PC-3 (cell line): ENCODE measurements around the gene CCDC167. TPM values are rescaled to one million over a fixed set of nuclear protein-coding genes. Genes with fewer than 3 reads are reported as not detected.

Experiments
- ATAC-seq: fragments of 200-7000 bp; cut with Tn5 transposase; 2 replicates; pipeline ENCODE4 v1.9.1; 2020; ENCODE audit warnings: mild to moderate bottlenecking, moderate library complexity
- BruUV-seq: library from RNA; stranded (reverse); fragments of 400-500 nt; replicated peaks from 2 replicates; lab custom pipeline; 2021; lab: Mats Ljungman, UMichigan
- CTCF ChIA-PET: fragments of 300-600 bp; sonication (Branson Sonifier 250); formaldehyde crosslinking; loops from one replicate; lab custom pipeline; 2022; ENCODE audit warnings: antibody characterized with exemption; lab: Charles Lee
- POLR2A ChIA-PET: fragments of 300-600 bp; sonication (Branson Sonifier 250); formaldehyde crosslinking; loops from one replicate; lab custom pipeline; 2022; ENCODE audit warnings: antibody characterized with exemption; ENCODE audit not compliant: unreplicated experiment; lab: Charles Lee
- DNase-seq: peaks from one replicate; pipeline ENCODE4 v3.0.0-alpha.2; 2015
- H2AFZ ChIP-seq: fragments of 300-600 bp; sonication (generic); 2 replicates; pipeline ENCODE4 v1.6.0; 2016; ENCODE audit warnings: antibody characterized with exemption, low read length
- H3F3A ChIP-seq: fragments of 300-600 bp; sonication (generic); one replicate; pipeline ENCODE4 v1.6.0; 2017; ENCODE audit warnings: antibody characterized with exemption, low read length, control low read depth, mild to moderate bottlenecking; ENCODE audit not compliant: unreplicated experiment
- H3K27ac ChIP-seq: fragments of 300-600 bp; sonication (generic); 2 replicates; pipeline ENCODE4 v1.5.1; 2016; ENCODE audit warnings: mild to moderate bottlenecking, low read length
- H3K27me3 ChIP-seq: fragments of 300-600 bp; sonication (generic); 2 replicates; pipeline ENCODE4 v1.6.1; 2016; ENCODE audit warnings: low read length, mixed read lengths
- H3K36me3 ChIP-seq: fragments of 300-600 bp; sonication (generic); 2 replicates; pipeline ENCODE4 v1.6.1; 2016; ENCODE audit warnings: low read depth, mixed run types, low read length, mixed read lengths
- H3K4me1 ChIP-seq: fragments of 300-600 bp; sonication (generic); 2 replicates; pipeline ENCODE4 v1.5.1; 2016; ENCODE audit warnings: low read length; ENCODE audit not compliant: insufficient read depth
- H3K4me2 ChIP-seq: fragments of 300-600 bp; sonication (generic); 2 replicates; pipeline ENCODE4 v1.6.0; 2016; ENCODE audit warnings: low read length
- H3K4me3 ChIP-seq: fragments of 300-600 bp; sonication (generic); 2 replicates; pipeline ENCODE4 v1.5.1; 2016; ENCODE audit warnings: mild to moderate bottlenecking, low read length, mixed read lengths
- H3K79me2 ChIP-seq: fragments of 300-600 bp; sonication (generic); 2 replicates; pipeline ENCODE4 v1.6.1; 2017; ENCODE audit warnings: low read length, mixed read lengths
- H3K9ac ChIP-seq: fragments of 300-600 bp; sonication (generic); 2 replicates; pipeline ENCODE4 v1.6.0; 2016; ENCODE audit warnings: mild to moderate bottlenecking, low read length
- H3K9me2 ChIP-seq: fragments of 300-600 bp; sonication (generic); replicated peaks from 2 replicates; pipeline ENCODE4 v1.6.1; 2016; ENCODE audit warnings: mixed run types, low read length, mixed read lengths
- H3K9me3 ChIP-seq: fragments of 300-600 bp; sonication (generic); 2 replicates; pipeline ENCODE4 v1.6.1; 2016; ENCODE audit warnings: low read length, mixed read lengths
- H4K20me1 ChIP-seq: fragments of 300-600 bp; sonication (generic); 2 replicates; pipeline ENCODE4 v1.6.1; 2016; ENCODE audit warnings: low read length, mixed read lengths
- CTCF ChIP-seq: fragments of 300-600 bp; sonication (generic); conservative IDR thresholded peaks from 2 replicates; pipeline ENCODE4 v1.5.1; 2017; ENCODE audit warnings: antibody characterized with exemption, low read depth, mild to moderate bottlenecking, low read length
- EZH2 ChIP-seq: fragments of 300-600 bp; sonication (generic); IDR thresholded peaks from one replicate; pipeline ENCODE4 v1.6.1; 2017; ENCODE audit warnings: antibody characterized with exemption, mild to moderate bottlenecking, low read length; ENCODE audit not compliant: unreplicated experiment
- EZH2phosphoT487 ChIP-seq: fragments of 300-600 bp; sonication (generic); IDR thresholded peaks from 2 replicates; pipeline ENCODE4 v1.6.1; 2018; ENCODE audit warnings: mild to moderate bottlenecking, antibody characterized with exemption, low read length, borderline replicate concordance
- intact Hi-C: fragments of 100-400 bp; cut with micrococcal nuclease; formaldehyde crosslinking; loops from 2 replicates; pipeline ENCODE4 v1.9.0; 2023
- total RNA-seq: library from RNA; depleted of rRNA; stranded (reverse); fragments of >200 nt; gene quantifications from 2 replicates; pipeline ENCODE4 v1.2.3, GENCODE V29; 2014

The CCDC167 gene
- total RNA-seq, 1 experiment from 2014 or later = 56.9 TPM

- Histone ChIP-seq H3K27me3 (no peaks in the 10 kb centered on the region), H3F3A (no peaks in the 10 kb centered on the region), H3K36me3 (peaks cover 26% of the 10 kb centered on the region), H3K9me3 (no peaks in the 10 kb centered on the region), H3K4me1 (peaks cover 2% of the 10 kb centered on the region), H3K9ac (no peak overlapping the region), H3K4me3 (no peak overlapping the region), H3K27ac (no peak overlapping the region), H3K9me2 (no peaks in the 10 kb centered on the region), H2AFZ (no peak overlapping the region), H3K4me2 (no peak overlapping the region), H4K20me1 (no peaks in the 10 kb centered on the region), H3K79me2 (no peaks in the 10 kb centered on the region)
- POLR2A ChIA-PET = no interaction called here
- CTCF ChIA-PET = no interaction called here
- no peak for TF ChIP-seq EZH2phosphoT487
- TF ChIP-seq EZH2 = no peak
- no peak for TF ChIP-seq CTCF
- no peak for DNase-seq
- no peak for ATAC-seq
- intact Hi-C loops = no loop called here
- no TSS peak for BruUV-seq
These were observed 32.0 kb downstream of the CCDC167 start for GRCh38 chr6:37467718-37468117.

GRCh38 chr6:37463110-37463509, 36.6 kb downstream of the CCDC167 start:
- no peaks in the 10 kb centered on the region for H3K4me1 ChIP-seq
- H2AFZ ChIP-seq = no peak overlapping the region
- no peaks in the 10 kb centered on the region for H4K20me1 ChIP-seq
- no peaks in the 10 kb centered on the region for H3K27me3 ChIP-seq
- no peaks in the 10 kb centered on the region for H3K79me2 ChIP-seq
- no peaks in the 10 kb centered on the region for H3K9me3 ChIP-seq
- ATAC-seq = no peak
- H3K9ac ChIP-seq = no peak overlapping the region
- no peak for DNase-seq
- no peak overlapping the region for H3K4me2 ChIP-seq
- ChIA-PET POLR2A (no interaction called here), CTCF (no interaction called here)
- BruUV-seq = no TSS peak
- H3K4me3 ChIP-seq = no peak overlapping the region
- no peaks in the 10 kb centered on the region for H3K9me2 ChIP-seq
- TF ChIP-seq EZH2 (no peak), CTCF (no peak), EZH2phosphoT487 (no peak)
- H3F3A ChIP-seq = no peaks in the 10 kb centered on the region
- no peak overlapping the region for H3K27ac ChIP-seq
- H3K36me3 ChIP-seq = peaks cover 47% of the 10 kb centered on the region
- intact Hi-C loops = no loop called here

GRCh38 chr6:37460805-37461204, 38.9 kb downstream of the CCDC167 start:
- H3F3A ChIP-seq = no peaks in the 10 kb centered on the region
- TF ChIP-seq CTCF (no peak), EZH2 (no peak), EZH2phosphoT487 (no peak)
- H3K4me3 ChIP-seq = no peak overlapping the region
- ChIA-PET POLR2A (no interaction called here), CTCF (no interaction called here)
- BruUV-seq = no TSS peak
- H4K20me1 ChIP-seq = no peaks in the 10 kb centered on the region
- H3K4me2 ChIP-seq = no peak overlapping the region
- no peak overlapping the region for H3K27ac ChIP-seq
- H3K36me3 ChIP-seq = peaks cover 38% of the 10 kb centered on the region
- H3K9ac ChIP-seq = no peak overlapping the region
- ATAC-seq = no peak
- intact Hi-C loops = no loop called here
- peaks cover 17% of the 10 kb centered on the region for H3K4me1 ChIP-seq
- no peak for DNase-seq
- H3K9me2 ChIP-seq = no peaks in the 10 kb centered on the region
- H3K79me2 ChIP-seq = no peaks in the 10 kb centered on the region
- no peaks in the 10 kb centered on the region for H3K9me3 ChIP-seq
- no peaks in the 10 kb centered on the region for H3K27me3 ChIP-seq
- no peak overlapping the region for H2AFZ ChIP-seq
